Activated T-cell treated with anti-CD3 and anti-CD28 coated beads, Interleukin-2, amount 50 U/mL, for 24 hours (primary cell): ENCODE results near the gene CCNF.

Source experiments
- DNase-seq: peaks from one replicate; pipeline ENCODE4 v3.0.0-alpha.2; 2020
- H3K27ac Mint-ChIP-seq: 2 replicates; pipeline ENCODE4 v1.8.0; 2020; ENCODE audit warnings: mild to moderate bottlenecking, mixed read lengths
- H3K27me3 Mint-ChIP-seq: 2 replicates; pipeline ENCODE4 v1.8.0; 2020; ENCODE audit warnings: mixed read lengths
- H3K36me3 Mint-ChIP-seq: 2 replicates; pipeline ENCODE4 v1.8.0; 2020; ENCODE audit warnings: low read depth, mixed read lengths
- H3K4me1 Mint-ChIP-seq: 2 replicates; pipeline ENCODE4 v1.8.0; 2020; ENCODE audit warnings: low read depth, mixed read lengths
- H3K4me3 Mint-ChIP-seq: 2 replicates; pipeline ENCODE4 v1.8.0; 2020; ENCODE audit warnings: mild to moderate bottlenecking, moderate library complexity, mixed read lengths
- H3K9me3 Mint-ChIP-seq: 2 replicates; pipeline ENCODE4 v1.8.0; 2020; ENCODE audit warnings: mixed read lengths

CCNF gene

DNA sequence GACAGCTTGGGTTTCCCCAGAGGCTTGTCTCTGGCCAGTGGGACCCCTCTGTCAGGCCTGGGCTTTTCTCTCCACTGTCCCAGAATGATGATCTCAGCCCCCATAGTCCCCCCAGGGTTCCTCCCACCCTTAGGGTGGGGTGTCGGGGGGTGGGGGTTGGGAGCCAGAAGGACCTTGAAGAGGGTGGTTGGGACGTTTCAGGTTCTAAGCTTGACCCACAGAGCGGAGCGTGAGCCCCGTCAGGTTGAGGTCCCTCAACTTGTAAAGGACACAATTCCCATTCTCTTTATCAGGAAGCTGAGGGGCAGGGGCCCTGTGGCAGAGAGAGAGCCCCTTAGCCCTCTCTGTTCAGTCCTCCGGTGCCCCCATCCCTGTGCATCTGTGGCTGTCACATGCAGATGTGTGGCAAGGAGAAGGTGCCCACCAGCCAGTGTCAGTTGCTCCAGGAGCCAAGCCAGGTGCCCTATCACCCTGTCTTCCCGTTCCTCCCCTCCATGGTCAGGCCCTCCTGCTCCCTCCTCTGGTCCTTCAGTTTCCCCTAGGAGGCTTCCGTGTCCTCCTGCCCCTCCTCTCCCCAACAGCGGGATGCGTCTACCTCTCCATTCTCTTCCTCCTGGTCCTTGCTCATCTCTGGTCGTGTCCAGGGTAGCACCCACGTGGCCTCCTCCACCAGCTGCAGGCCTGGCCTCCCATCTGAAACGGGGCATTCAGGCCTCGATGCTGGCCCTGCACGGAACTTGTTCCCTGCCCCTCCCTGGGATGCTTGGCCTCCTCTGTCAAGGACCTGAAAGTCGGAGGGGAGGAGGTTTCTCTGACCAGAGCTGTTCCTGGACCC is 40.4 kb downstream of the CCNF start:
- Mint-ChIP-seq H3K27ac (no peak overlapping the region), H3K36me3 (no peaks in the 10 kb centered on the region), H3K4me1 (peaks cover 22% of the 10 kb centered on the region), H3K27me3 (peaks cover 44% of the 10 kb centered on the region), H3K9me3 (no peaks in the 10 kb centered on the region), H3K4me3 (no peak overlapping the region)
- DNase-seq: no peak

DNA sequence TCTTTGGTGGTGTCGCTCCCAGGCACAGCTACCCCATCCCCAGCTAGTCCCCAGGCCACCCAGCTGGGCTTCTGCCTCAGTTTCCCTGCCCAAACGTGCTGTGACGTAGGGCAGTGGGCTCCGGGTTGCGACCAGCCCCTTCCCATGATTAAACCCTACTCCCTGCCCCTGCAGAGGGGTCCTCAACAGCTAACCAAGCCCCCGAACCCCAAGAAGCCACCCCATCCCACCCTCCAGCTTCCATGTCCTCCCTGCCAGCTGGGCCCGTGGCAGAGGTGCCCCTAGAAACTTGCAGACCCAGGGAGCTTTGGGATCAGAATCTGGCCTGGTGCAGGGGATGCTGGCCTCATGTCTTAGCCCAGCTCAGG is 41.0 kb downstream of the CCNF start:
- DNase-seq: no peak
- Mint-ChIP-seq H3K27me3 (peaks cover 44% of the 10 kb centered on the region), H3K9me3 (no peaks in the 10 kb centered on the region), H3K27ac (no peak overlapping the region), H3K36me3 (no peaks in the 10 kb centered on the region), H3K4me3 (no peak overlapping the region), H3K4me1 (peaks cover 22% of the 10 kb centered on the region)

DNA sequence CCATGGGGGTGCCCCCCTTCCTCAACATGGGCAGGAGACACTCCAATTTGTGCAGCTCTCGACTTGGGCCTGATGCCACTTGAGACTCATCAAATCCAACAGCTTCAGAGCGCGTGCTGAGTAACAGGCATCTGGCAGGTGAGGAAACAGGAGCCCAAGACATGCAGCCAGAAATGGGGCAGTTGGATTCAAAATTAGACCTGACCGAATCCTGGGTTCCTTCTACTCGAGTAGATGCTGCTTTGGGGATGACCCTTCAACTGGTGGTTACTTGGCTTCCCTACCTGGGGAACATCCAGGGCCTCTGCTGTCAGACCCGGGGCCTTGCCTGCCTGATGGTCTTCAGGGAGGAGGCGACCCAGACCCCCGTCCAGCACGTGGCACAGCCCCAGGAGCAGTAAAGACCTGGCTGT is 41.4 kb downstream of the CCNF start:
- no peaks in the 10 kb centered on the region for H3K9me3 Mint-ChIP-seq
- no peak overlapping the region for H3K4me3 Mint-ChIP-seq
- no peaks in the 10 kb centered on the region for H3K36me3 Mint-ChIP-seq
- peaks cover 44% of the 10 kb centered on the region for H3K27me3 Mint-ChIP-seq
- H3K4me1 Mint-ChIP-seq: peaks cover 22% of the 10 kb centered on the region
- DNase-seq: peak; percentile 46
- H3K27ac Mint-ChIP-seq: no peak overlapping the region

DNA sequence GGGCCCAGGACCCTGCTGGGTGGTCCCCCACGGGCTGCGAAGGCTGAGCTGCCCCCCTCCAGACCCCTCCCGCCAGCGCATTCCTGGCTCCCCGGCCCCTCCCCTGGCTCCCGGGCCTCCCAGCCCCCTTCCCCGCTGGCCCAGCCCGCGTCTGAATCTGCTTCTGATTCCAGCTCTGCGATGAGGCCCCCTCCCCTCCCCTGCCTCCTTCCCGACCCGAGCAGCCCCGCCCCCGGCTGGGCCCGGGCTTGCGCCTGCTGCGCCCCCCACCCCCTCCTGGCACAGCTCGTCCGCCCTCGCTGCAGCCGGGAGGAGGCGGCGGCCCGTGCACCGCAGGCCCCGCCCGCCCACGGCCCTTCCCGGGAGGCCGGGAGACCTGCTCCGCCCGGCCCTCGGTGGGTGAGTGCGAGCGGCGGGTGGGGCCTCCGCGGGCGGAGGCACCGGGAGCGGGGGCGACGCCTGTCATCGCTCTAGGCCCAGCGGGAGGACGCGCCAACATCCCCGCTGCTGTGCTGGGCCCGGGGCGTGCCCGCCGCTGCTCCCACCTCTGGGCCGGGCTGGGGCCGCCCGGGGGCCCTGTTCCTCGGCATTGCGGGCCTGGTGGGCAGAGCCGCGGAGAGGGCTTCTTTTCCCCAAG is 41.9 kb downstream of the CCNF start, which contains the start of gene NTN3:
Gene NTN3, plus strand, starts transcription at position 282 of the 637 bp plus-strand sequence. CDS start 405 bp downstream, outside the sequence.
- Mint-ChIP-seq H3K27ac (no peak within 1 kb of the TSS), H3K27me3 (peaks cover 44% of the 10 kb centered on the region), H3K36me3 (no peaks in the 10 kb centered on the region), H3K4me1 (peaks cover 26% of the 10 kb centered on the region), H3K4me3 (no peak within 1 kb of the TSS), H3K9me3 (no peaks in the 10 kb centered on the region)
- DNase-seq: peak; percentile 51

DNA sequence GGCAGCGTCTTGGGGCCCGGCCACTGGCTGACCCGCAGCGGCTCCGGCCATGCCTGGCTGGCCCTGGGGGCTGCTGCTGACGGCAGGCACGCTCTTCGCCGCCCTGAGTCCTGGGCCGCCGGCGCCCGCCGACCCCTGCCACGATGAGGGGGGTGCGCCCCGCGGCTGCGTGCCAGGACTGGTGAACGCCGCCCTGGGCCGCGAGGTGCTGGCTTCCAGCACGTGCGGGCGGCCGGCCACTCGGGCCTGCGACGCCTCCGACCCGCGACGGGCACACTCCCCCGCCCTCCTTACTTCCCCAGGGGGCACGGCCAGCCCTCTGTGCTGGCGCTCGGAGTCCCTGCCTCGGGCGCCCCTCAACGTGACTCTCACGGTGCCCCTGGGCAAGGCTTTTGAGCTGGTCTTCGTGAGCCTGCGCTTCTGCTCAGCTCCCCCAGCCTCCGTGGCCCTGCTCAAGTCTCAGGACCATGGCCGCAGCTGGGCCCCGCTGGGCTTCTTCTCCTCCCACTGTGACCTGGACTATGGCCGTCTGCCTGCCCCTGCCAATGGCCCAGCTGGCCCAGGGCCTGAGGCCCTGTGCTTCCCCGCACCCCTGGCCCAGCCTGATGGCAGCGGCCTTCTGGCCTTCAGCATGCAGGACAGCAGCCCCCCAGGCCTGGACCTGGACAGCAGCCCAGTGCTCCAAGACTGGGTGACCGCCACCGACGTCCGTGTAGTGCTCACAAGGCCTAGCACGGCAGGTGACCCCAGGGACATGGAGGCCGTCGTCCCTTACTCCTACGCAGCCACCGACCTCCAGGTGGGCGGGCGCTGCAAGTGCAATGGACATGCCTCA is 42.6 kb downstream of the CCNF start:
- H3K4me3 Mint-ChIP-seq: no peak overlapping the region
- DNase-seq: no peak
- no peaks in the 10 kb centered on the region for H3K9me3 Mint-ChIP-seq
- H3K36me3 Mint-ChIP-seq: no peaks in the 10 kb centered on the region
- no peak overlapping the region for H3K27ac Mint-ChIP-seq
- peaks cover 41% of the 10 kb centered on the region for H3K27me3 Mint-ChIP-seq
- H3K4me1 Mint-ChIP-seq: peaks cover 34% of the 10 kb centered on the region

DNA sequence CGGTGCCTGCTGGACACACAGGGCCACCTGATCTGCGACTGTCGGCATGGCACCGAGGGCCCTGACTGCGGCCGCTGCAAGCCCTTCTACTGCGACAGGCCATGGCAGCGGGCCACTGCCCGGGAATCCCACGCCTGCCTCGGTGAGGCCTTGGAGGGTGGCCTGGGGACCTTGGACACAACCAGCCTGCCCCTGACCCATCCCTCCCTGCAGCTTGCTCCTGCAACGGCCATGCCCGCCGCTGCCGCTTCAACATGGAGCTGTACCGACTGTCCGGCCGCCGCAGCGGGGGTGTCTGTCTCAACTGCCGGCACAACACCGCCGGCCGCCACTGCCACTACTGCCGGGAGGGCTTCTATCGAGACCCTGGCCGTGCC is 43.2 kb downstream of the CCNF start:
- no peak for DNase-seq
- Mint-ChIP-seq H3K36me3 (no peaks in the 10 kb centered on the region), H3K27ac (no peak overlapping the region), H3K4me3 (no peak overlapping the region), H3K27me3 (peaks cover 36% of the 10 kb centered on the region), H3K9me3 (no peaks in the 10 kb centered on the region), H3K4me1 (peaks cover 32% of the 10 kb centered on the region)

DNA sequence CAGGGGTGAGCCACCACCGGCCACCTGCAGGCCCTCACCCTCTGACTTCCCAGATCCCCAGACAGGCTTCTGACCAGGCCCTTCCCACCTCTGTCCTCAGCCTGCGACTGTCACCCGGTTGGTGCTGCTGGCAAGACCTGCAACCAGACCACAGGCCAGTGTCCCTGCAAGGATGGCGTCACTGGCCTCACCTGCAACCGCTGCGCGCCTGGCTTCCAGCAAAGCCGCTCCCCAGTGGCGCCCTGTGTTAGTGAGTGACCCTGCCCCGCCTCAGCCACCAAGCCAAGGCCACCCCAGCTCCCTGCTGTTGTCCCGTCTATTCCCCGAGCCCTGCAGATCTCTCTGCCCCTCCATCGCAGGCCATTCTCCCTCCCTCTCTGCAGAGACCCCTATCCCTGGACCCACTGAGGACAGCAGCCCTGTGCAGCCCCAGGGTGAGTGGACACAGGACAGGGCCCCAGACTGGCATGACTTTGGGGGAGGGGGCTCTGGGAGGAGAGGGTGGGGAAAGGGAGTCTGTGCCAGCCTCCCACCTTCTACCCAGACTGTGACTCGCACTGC is 43.7 kb downstream of the CCNF start:
- no peak for DNase-seq
- Mint-ChIP-seq H3K36me3 (no peaks in the 10 kb centered on the region), H3K4me3 (peak overlapping the region; percentile 69), H3K27ac (peak overlapping the region; percentile 37), H3K4me1 (peaks cover 32% of the 10 kb centered on the region), H3K9me3 (no peaks in the 10 kb centered on the region), H3K27me3 (peaks cover 36% of the 10 kb centered on the region)

DNA sequence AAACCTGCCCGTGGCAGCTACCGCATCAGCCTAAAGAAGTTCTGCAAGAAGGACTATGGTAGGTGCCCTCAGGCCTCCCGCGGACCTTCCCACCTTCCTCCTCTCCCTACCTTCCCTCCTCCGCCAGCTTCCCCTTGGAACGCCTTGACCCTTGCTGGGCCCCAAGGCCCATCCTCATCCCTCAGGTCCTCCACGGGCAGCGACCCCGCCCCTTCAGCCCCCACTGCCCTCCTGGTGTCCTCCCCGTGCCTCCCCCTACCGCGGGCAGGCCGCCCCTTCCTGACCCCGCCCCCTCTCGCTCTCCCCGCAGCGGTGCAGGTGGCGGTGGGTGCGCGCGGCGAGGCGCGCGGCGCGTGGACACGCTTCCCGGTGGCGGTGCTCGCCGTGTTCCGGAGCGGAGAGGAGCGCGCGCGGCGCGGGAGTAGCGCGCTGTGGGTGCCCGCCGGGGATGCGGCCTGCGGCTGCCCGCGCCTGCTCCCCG is 44.2 kb downstream of the CCNF start:
- Mint-ChIP-seq H3K9me3 (no peaks in the 10 kb centered on the region), H3K36me3 (no peaks in the 10 kb centered on the region), H3K4me1 (peaks cover 28% of the 10 kb centered on the region), H3K27ac (peak overlapping the region; percentile 66), H3K4me3 (peak overlapping the region; percentile 69), H3K27me3 (peaks cover 31% of the 10 kb centered on the region)
- DNase-seq: no peak

DNA sequence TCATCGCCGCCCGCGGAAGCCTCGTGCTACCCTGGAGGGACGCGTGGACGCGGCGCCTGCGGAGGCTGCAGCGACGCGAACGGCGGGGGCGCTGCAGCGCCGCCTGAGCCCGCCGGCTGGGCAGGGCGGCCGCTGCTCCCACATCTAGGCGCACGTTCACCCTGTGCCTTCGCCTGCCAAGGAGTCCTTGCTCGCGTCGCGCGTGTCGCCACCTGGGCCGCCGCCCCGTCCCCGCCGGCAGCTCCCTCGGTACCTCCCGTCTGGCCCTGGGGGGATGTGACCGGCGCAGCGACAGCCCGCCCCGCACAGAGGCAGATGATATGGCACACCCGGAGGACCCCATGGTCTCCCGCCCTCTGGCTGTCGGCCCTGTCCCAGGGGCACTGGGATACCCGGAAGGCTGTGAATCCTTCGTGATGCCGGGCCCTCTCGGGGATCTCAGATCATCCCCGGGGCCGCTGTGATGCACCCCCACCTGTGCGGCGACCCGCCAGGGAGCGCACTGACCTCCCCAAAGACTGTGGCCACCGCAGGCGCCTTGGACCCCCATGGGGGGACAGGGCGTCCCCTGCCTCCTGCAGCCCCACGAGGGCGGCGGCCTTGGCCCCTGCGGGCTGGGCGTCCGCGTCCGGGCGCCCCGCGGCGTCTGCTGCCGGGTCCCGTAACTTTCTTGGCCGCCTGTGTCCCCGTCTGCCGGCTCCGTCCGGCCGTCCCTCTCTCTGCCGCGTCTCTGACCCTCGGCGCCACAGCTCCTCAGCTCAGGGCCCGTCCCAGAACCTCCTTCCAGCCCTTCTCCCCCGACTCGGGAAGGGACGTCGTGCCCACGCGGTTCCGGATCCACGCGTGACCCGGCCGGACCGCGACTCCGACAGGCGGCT is 45.0 kb downstream of the CCNF start:
- no peaks in the 10 kb centered on the region for H3K9me3 Mint-ChIP-seq
- peak overlapping the region; percentile 80 for H3K4me3 Mint-ChIP-seq
- peak overlapping the region; percentile 85 for H3K27ac Mint-ChIP-seq
- no peaks in the 10 kb centered on the region for H3K36me3 Mint-ChIP-seq
- DNase-seq: peak; percentile 79
- H3K27me3 Mint-ChIP-seq: peaks cover 25% of the 10 kb centered on the region
- H3K4me1 Mint-ChIP-seq: peaks cover 25% of the 10 kb centered on the region

DNA sequence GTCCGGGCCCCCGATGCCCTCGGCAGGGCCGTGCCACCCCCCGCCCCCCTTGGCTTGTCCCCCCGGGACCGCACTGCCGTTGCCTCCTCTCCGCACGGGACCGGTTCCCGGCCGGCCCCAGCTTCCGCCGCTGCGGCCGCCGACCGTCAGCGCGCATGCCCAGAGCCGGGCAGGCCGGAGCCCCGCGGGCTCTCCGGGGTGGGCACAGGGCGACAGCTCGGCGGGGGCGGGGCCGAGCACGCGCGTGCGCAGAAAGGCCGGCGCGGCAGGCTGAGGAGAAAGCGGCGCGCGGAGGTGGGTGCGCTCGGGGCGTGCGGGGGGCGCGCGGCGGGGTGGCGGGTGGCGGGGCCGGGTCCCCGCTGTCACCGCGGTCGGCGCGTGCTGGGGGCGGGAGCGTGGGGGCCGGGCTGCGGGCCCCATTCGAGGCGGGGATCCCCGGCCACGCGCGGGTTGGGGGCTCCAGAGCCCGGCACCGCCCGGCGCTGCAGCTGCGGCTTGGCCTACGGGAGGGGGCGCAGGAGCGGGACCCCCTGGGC is 45.7 kb downstream of the CCNF start, which contains the start of gene TBC1D24:
Gene TBC1D24, plus strand, starts transcription at position 251 of the 536 bp plus-strand sequence. CDS start 21,022 bp downstream, outside the sequence.
- Mint-ChIP-seq H3K9me3 (no peaks in the 10 kb centered on the region), H3K27ac (peak within 1 kb of the TSS; percentile 85), H3K4me1 (peaks cover 25% of the 10 kb centered on the region), H3K4me3 (peak within 1 kb of the TSS; percentile 80), H3K36me3 (no peaks in the 10 kb centered on the region), H3K27me3 (peaks cover 18% of the 10 kb centered on the region)
- peak; percentile 91 for DNase-seq

DNA sequence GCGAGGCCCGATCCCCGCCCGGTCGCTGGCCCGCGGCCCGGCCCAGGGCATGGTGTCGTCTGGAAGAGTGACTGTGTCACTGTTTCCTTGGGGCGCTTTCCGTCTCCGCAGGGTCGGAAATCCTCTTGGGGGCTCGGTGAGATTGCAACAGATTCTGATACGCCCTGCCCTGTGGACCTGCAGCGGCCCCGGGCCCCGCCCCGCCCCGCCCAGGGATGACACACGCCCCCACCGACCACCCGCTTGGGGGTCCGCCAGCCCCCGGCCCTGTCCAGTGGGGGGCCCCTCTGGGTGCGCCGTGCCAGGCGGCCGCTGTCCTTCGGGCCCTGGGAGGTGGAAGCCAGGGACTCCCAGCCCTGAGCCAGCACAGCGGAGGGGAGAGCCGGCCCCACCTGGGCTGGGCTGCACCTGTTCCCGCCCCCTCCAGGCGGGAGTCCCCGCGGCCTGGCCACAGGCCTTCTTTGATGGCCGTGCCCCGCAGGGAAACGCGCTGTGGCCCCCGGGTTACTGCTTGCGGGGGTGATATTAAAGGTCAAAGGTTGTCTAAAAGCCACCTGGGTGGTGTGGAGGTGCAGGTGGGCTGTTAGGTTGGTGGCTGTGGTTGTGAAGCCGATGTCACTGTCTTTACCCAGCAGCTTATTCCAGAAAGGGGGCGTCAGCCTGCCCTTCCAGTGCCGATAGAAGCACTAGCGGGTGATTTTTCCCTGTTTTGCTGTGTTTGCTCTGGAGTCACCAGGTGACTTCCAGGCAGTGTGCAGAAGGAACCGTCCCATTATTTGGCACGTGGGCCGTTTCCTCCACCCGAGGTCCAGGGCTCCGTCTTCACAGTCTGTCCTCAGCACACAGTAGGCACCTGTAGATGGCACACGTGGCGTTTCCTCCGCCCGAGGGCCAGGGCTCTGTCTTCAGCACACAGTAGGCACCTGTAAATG is 46.4 kb downstream of the CCNF start:
- H3K4me3 Mint-ChIP-seq: peak overlapping the region; percentile 71
- peaks cover 25% of the 10 kb centered on the region for H3K4me1 Mint-ChIP-seq
- no peaks in the 10 kb centered on the region for H3K9me3 Mint-ChIP-seq
- peaks cover 11% of the 10 kb centered on the region for H3K27me3 Mint-ChIP-seq
- no peak overlapping the region for H3K27ac Mint-ChIP-seq
- H3K36me3 Mint-ChIP-seq: peaks cover 2% of the 10 kb centered on the region
- peak; percentile 69 for DNase-seq

DNA sequence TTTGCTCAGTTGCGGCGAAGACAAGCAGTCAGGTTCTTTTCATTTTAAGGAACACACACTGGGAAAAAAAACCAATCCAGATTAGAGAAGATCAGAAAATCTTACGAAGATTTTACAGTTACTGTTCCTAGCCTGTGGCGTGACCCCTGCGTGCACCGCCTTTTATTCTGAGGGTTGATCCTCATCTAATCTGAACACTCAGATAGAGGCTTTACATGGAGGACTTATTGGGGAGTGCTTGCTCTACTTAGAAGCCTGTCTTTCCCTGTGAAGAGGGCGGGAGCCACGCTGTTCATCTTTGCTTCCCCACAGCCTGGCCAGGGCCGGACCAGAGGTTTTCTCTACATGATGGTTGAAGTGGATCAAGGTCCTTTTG is 47.1 kb downstream of the CCNF start:
- Mint-ChIP-seq H3K36me3 (peaks cover 2% of the 10 kb centered on the region), H3K4me3 (peak overlapping the region; percentile 71)

More for the DNA sequence above, 47.1 kb downstream of the CCNF start:
- H3K27ac Mint-ChIP-seq: no peak overlapping the region
- peaks cover 25% of the 10 kb centered on the region for H3K4me1 Mint-ChIP-seq
- DNase-seq: no peak
- no peaks in the 10 kb centered on the region for H3K9me3 Mint-ChIP-seq
- H3K27me3 Mint-ChIP-seq: peaks cover 10% of the 10 kb centered on the region
